ENCODE results near the gene RNF4.

- TF ChIP-seq, protein P1, sequence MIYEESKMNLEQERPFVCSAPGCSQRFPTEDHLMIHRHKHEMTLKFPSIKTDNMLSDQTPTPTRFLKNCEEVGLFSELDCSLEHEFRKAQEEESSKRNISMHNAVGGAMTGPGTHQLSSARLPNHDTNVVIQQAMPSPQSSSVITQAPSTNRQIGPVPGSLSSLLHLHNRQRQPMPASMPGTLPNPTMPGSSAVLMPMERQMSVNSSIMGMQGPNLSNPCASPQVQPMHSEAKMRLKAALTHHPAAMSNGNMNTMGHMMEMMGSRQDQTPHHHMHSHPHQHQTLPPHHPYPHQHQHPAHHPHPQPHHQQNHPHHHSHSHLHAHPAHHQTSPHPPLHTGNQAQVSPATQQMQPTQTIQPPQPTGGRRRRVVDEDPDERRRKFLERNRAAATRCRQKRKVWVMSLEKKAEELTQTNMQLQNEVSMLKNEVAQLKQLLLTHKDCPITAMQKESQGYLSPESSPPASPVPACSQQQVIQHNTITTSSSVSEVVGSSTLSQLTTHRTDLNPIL (CRISPR knock-in tag; IDR thresholded peaks at IDR 0.05; ENCODE audit: low read depth): no peak
- TF ChIP-seq TCF4 (CRISPR knock-in tag; IDR thresholded peaks at IDR 0.05; ENCODE audit: borderline replicate concordance): no peak
Measured at GRCh38 chr4:2425386-2426068, 43.4 kb upstream of the RNF4 start.

All from SK-N-SH treated with all-trans-retinoic acid at 6 μM for 48 hours (cell line).